Smooth muscle cell (in vitro differentiated cells): Measurements from ENCODE around the gene KREMEN1. TPM values are rescaled to one million over a fixed set of nuclear protein-coding genes. Genes with fewer than 3 reads are reported as not detected.

ENCODE experiments used
- DNase-seq: peaks from one replicate; lab custom pipeline; 2025; ENCODE audit not compliant: unreplicated experiment; lab: John Stamatoyannopoulos, UW
- H2AFZ ChIP-seq: fragments of 200-600 bp; sonication (generic); 2 replicates; pipeline ENCODE4 v1.6.0; 2016; ENCODE audit warnings: antibody characterized with exemption, low read depth, mild to moderate bottlenecking
- H3F3A ChIP-seq: fragments of 200-600 bp; sonication (generic); 2 replicates; pipeline ENCODE4 v1.6.0; 2017; ENCODE audit warnings: antibody characterized with exemption, low read depth
- H3K27ac ChIP-seq: fragments of 200-600 bp; sonication (generic); 2 replicates; pipeline ENCODE4 v1.5.1; 2016; ENCODE audit warnings: low read depth, mild to moderate bottlenecking
- H3K27me3 ChIP-seq: fragments of 200-600 bp; sonication (generic); 2 replicates; pipeline ENCODE4 v1.6.1; 2016; ENCODE audit warnings: low read depth, mild to moderate bottlenecking
- H3K36me3 ChIP-seq: fragments of 200-600 bp; sonication (generic); 2 replicates; pipeline ENCODE4 v1.5.1; 2016; ENCODE audit warnings: low read depth
- H3K4me1 ChIP-seq: fragments of 200-600 bp; sonication (generic); 2 replicates; pipeline ENCODE4 v1.5.1; 2016; ENCODE audit warnings: low read depth
- H3K4me2 ChIP-seq: fragments of 200-600 bp; sonication (generic); 2 replicates; pipeline ENCODE4 v1.6.0; 2016; ENCODE audit warnings: mild to moderate bottlenecking
- H3K4me3 ChIP-seq: fragments of 200-600 bp; sonication (generic); 2 replicates; pipeline ENCODE4 v1.5.1; 2016; ENCODE audit warnings: mild to moderate bottlenecking
- H3K79me2 ChIP-seq: fragments of 200-600 bp; sonication (generic); 2 replicates; pipeline ENCODE4 v1.6.0; 2016; ENCODE audit warnings: low read depth, mild to moderate bottlenecking
- H3K9ac ChIP-seq: fragments of 200-600 bp; sonication (generic); 2 replicates; pipeline ENCODE4 v1.6.0; 2016; ENCODE audit warnings: low read depth
- H3K9me3 ChIP-seq: fragments of 200-600 bp; sonication (generic); replicated peaks from 2 replicates; pipeline ENCODE4 v1.5.1; 2016; ENCODE audit warnings: low read depth
- H4K20me1 ChIP-seq: fragments of 200-600 bp; sonication (generic); 2 replicates; pipeline ENCODE4 v1.6.0; 2016; ENCODE audit warnings: low read depth
- WGBS: methylation state at CpG from one replicate; pipeline ENCODE4 v1.1.7; 2016; ENCODE audit warnings: low lambda C conversion rate; 5-methylcytosine and 5-hydroxymethylcytosine counted together
- polyA plus RNA-seq: library from polyadenylated mRNA; unstranded; fragments of >200 nt; fragmentation: Nextera tagmentation; extraction: Ambion mirVana; gene quantifications from 2 replicates; pipeline ENCODE4 v1.2.1, GENCODE V29; 2016
- total RNA-seq: library from RNA; depleted of rRNA; stranded (reverse); fragments of >200 nt; gene quantifications from 2 replicates; pipeline ENCODE4 v1.2.3, GENCODE V29; 2014
- TF ChIP-seq, protein P1 (sequence below): fragments of 200-600 bp; sonication (generic); IDR thresholded peaks from 2 replicates; pipeline ENCODE4 v1.5.1; 2017; ENCODE audit warnings: borderline replicate concordance, mild to moderate bottlenecking, antibody characterized with exemption; ENCODE audit not compliant: insufficient read depth, poor library complexity, severe bottlenecking

Gene KREMEN1
- total and polyA plus RNA-seq, 2 experiments from 2014 or later: 6.0 to 6.8 TPM

DNA sequence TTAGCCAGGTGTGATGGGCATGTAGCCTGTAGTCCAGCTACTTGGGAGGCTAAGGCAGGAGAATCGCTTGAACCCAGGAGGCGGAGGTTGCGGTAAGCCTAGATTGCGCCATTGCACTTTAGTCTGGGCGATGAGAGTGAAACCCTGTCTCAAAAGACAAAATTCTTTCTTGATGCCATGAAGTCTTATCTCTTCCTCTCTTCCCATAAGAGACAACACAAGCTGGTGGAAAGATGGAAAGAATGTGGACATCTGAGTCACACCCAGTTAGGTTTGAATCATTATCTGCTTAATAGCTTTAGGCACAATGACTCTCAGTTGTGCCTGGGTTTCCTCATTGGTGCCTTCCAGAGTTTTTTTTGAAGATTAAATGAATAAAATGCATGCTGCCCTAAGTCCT is 35.3 kb downstream of the KREMEN1 start:
- TF ChIP-seq, protein P1, sequence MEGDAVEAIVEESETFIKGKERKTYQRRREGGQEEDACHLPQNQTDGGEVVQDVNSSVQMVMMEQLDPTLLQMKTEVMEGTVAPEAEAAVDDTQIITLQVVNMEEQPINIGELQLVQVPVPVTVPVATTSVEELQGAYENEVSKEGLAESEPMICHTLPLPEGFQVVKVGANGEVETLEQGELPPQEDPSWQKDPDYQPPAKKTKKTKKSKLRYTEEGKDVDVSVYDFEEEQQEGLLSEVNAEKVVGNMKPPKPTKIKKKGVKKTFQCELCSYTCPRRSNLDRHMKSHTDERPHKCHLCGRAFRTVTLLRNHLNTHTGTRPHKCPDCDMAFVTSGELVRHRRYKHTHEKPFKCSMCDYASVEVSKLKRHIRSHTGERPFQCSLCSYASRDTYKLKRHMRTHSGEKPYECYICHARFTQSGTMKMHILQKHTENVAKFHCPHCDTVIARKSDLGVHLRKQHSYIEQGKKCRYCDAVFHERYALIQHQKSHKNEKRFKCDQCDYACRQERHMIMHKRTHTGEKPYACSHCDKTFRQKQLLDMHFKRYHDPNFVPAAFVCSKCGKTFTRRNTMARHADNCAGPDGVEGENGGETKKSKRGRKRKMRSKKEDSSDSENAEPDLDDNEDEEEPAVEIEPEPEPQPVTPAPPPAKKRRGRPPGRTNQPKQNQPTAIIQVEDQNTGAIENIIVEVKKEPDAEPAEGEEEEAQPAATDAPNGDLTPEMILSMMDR: no peak
- H3K4me2 ChIP-seq: no peak overlapping the region
- H3K9ac ChIP-seq: no peak overlapping the region
- WGBS: 59% methylated on average over 5 of the region's 5 CpGs
- H3K9me3 ChIP-seq: no peaks in the 10 kb centered on the region
- no peaks in the 10 kb centered on the region for H3K36me3 ChIP-seq
- DNase-seq: no peak
- peaks cover 2% of the 10 kb centered on the region for H4K20me1 ChIP-seq
- peak overlapping the region; percentile 24 for H3K27ac ChIP-seq
- H3K4me3 ChIP-seq: no peak overlapping the region
- H3K79me2 ChIP-seq: no peaks in the 10 kb centered on the region
- H3K27me3 ChIP-seq: no peaks in the 10 kb centered on the region
- H2AFZ ChIP-seq: no peak overlapping the region
- peaks cover 17% of the 10 kb centered on the region for H3F3A ChIP-seq
- H3K4me1 ChIP-seq: peaks cover 19% of the 10 kb centered on the region

DNA sequence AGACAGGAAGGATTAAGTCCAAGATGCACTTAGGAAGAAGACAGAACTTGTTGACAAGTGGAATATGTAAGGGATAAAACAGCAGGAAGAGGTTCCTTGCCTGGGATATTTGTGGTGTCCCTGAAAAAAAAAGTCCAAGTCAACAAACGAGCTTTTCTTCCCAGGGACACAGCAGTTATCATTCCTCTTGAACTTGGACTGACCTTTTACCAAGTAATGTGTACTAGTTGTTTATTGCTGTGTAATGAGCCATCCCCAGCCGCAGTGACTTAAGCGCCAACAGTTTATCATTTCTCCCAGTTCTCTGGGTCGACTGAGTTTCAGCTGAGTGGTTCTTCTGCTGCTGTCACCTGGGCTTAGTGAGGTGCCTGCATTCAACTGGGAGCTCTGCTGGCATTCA is 37.0 kb downstream of the KREMEN1 start:
- H3K36me3 ChIP-seq: no peaks in the 10 kb centered on the region
- TF ChIP-seq, protein P1: no peak
- no peak overlapping the region for H2AFZ ChIP-seq
- DNase-seq: no peak
- H3K9me3 ChIP-seq: no peaks in the 10 kb centered on the region
- no peak overlapping the region for H3K9ac ChIP-seq
- no peak overlapping the region for H3K4me3 ChIP-seq
- no peaks in the 10 kb centered on the region for H3K27me3 ChIP-seq
- peak overlapping the region; percentile 10 for H3K4me2 ChIP-seq
- peaks cover 2% of the 10 kb centered on the region for H4K20me1 ChIP-seq
- H3F3A ChIP-seq: peaks cover 17% of the 10 kb centered on the region
- H3K79me2 ChIP-seq: no peaks in the 10 kb centered on the region
- H3K4me1 ChIP-seq: peaks cover 13% of the 10 kb centered on the region
- peak overlapping the region; percentile 22 for H3K27ac ChIP-seq
- WGBS: 6% methylated on average over 4 of the region's 4 CpGs

DNA sequence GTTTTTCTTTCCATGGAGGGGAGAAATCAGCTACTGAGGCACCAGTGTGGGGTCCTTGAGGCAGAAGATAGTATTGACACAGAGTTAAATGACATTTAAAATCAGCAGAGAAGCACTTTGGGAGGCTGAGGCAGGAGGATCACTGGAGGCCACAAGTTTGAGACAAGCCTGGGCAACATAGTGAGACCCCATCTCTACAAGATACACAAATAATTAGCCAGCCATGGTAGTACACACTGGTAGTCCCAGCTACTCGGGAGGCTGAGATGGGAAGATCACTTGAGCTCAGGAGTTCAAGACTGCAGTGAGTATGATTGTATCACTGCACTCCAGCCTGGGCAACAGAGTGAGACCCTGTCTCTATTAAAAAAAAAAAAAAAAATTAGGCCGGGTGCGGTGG is 38.1 kb downstream of the KREMEN1 start:
- no peak overlapping the region for H3K27ac ChIP-seq
- no peak overlapping the region for H2AFZ ChIP-seq
- no peaks in the 10 kb centered on the region for H3K79me2 ChIP-seq
- H3F3A ChIP-seq: peaks cover 17% of the 10 kb centered on the region
- peaks cover 2% of the 10 kb centered on the region for H4K20me1 ChIP-seq
- H3K9me3 ChIP-seq: no peaks in the 10 kb centered on the region
- no peak overlapping the region for H3K9ac ChIP-seq
- H3K4me1 ChIP-seq: peaks cover 13% of the 10 kb centered on the region
- H3K27me3 ChIP-seq: no peaks in the 10 kb centered on the region
- H3K36me3 ChIP-seq: no peaks in the 10 kb centered on the region
- 100% methylated on average over 3 of the region's 3 CpGs for WGBS
- TF ChIP-seq, protein P1: no peak
- H3K4me3 ChIP-seq: no peak overlapping the region
- no peak for DNase-seq
- H3K4me2 ChIP-seq: no peak overlapping the region

DNA sequence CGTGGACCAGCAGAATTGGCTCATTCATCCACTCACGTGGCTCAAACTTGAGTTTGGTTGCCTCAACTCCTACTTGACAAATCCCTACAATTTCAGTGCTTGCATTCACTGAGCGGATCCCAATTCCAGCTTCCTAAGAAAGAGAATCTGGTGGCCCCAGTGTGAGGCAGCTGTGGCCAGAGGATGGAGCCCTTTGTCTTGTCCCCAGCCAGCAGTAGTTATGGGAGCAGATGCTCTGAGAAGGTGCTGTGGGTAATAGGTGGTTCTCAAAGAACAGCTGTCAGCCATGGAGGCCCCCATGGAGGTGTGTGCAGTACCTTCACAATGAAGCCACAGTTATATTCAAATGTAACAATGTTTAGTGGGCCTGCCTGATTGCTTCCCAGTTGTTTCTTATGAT is 39.3 kb downstream of the KREMEN1 start:
- no peak overlapping the region for H3K4me3 ChIP-seq
- H3K79me2 ChIP-seq: no peaks in the 10 kb centered on the region
- peaks cover 17% of the 10 kb centered on the region for H3F3A ChIP-seq
- DNase-seq: no peak
- TF ChIP-seq, protein P1: no peak
- H3K27ac ChIP-seq: peak overlapping the region; percentile 44
- H3K4me2 ChIP-seq: no peak overlapping the region
- no peak overlapping the region for H2AFZ ChIP-seq
- no peak overlapping the region for H3K9ac ChIP-seq
- H3K9me3 ChIP-seq: no peaks in the 10 kb centered on the region
- no peaks in the 10 kb centered on the region for H3K27me3 ChIP-seq
- 94% methylated on average over 3 of the region's 3 CpGs for WGBS
- peaks cover 12% of the 10 kb centered on the region for H3K4me1 ChIP-seq
- no peaks in the 10 kb centered on the region for H3K36me3 ChIP-seq
- H4K20me1 ChIP-seq: peaks cover 2% of the 10 kb centered on the region
